HEK293T (cell line): ENCODE data around the gene KRT75.

Experiments used
- CTCF ChIA-PET: fragments of 350-600 bp; formaldehyde crosslinking; extraction: SDS; loops from one replicate; lab custom pipeline; 2021; ENCODE audit warnings: antibody characterized with exemption, inconsistent platforms; lab: Yijun Ruan, JAX
- POLR2A ChIA-PET: fragments of 350-600 bp; formaldehyde crosslinking; extraction: SDS; loops from one replicate; lab custom pipeline; 2020; ENCODE audit warnings: antibody characterized with exemption, inconsistent platforms; lab: Yijun Ruan, JAX
- DNase-seq: peaks from one replicate; pipeline ENCODE4 v3.0.0; 2012; ENCODE audit warnings: mixed read lengths; ENCODE audit errors: extremely low spot score
- ARNT ChIP-seq: fragments of 450-650 bp; IDR thresholded peaks from 2 replicates; pipeline ENCODE4 v1.6.1; 2017; ENCODE audit warnings: mild to moderate bottlenecking
- BHLHE40 ChIP-seq: fragments of 450-650 bp; IDR thresholded peaks from 2 replicates; pipeline ENCODE4 v1.6.1; 2016; ENCODE audit warnings: mild to moderate bottlenecking, moderate library complexity, borderline replicate concordance
- CTBP1 ChIP-seq: fragments of 450-650 bp; IDR thresholded peaks from 2 replicates; pipeline ENCODE4 v1.6.1; 2016; ENCODE audit warnings: borderline replicate concordance
- ELF4 ChIP-seq: fragments of 450-650 bp; IDR thresholded peaks from 2 replicates; pipeline ENCODE4 v1.6.1; 2017; ENCODE audit warnings: antibody characterized with exemption
- FOXA1 ChIP-seq: fragments of 450-650 bp; IDR thresholded peaks from 2 replicates; pipeline ENCODE4 v1.6.1; 2016; ENCODE audit warnings: mild to moderate bottlenecking
- FOXK2 ChIP-seq: fragments of 450-650 bp; IDR thresholded peaks from 2 replicates; pipeline ENCODE4 v1.6.1; 2016; ENCODE audit warnings: mild to moderate bottlenecking
- FOXM1 ChIP-seq: fragments of 450-650 bp; IDR thresholded peaks from 2 replicates; pipeline ENCODE4 v1.6.1; 2017; ENCODE audit warnings: mild to moderate bottlenecking, borderline replicate concordance
- HDGF ChIP-seq: fragments of 450-650 bp; IDR thresholded peaks from 2 replicates; pipeline ENCODE4 v1.6.1; 2017; ENCODE audit warnings: antibody characterized with exemption, borderline replicate concordance
- L3MBTL2 ChIP-seq: fragments of 450-650 bp; conservative IDR thresholded peaks from 2 replicates; pipeline ENCODE4 v1.6.1; 2016; ENCODE audit warnings: mild to moderate bottlenecking
- LEF1 ChIP-seq: fragments of 450-650 bp; IDR thresholded peaks from 2 replicates; pipeline ENCODE4 v1.6.1; 2017; ENCODE audit warnings: mild to moderate bottlenecking, borderline replicate concordance
- NFRKB ChIP-seq: fragments of 450-650 bp; IDR thresholded peaks from 2 replicates; pipeline ENCODE4 v1.6.1; 2016; ENCODE audit warnings: mild to moderate bottlenecking, moderate library complexity
- PKNOX1 ChIP-seq: fragments of 450-650 bp; IDR thresholded peaks from 2 replicates; pipeline ENCODE4 v1.6.1; 2016
- SP1 ChIP-seq: fragments of 450-650 bp; IDR thresholded peaks from 2 replicates; pipeline ENCODE4 v1.6.1; 2017
- SUZ12 ChIP-seq: fragments of 450-650 bp; IDR thresholded peaks from 2 replicates; pipeline ENCODE4 v1.6.1; 2016; ENCODE audit warnings: mild to moderate bottlenecking
- TARDBP ChIP-seq: fragments of 450-650 bp; IDR thresholded peaks from 2 replicates; pipeline ENCODE4 v1.6.1; 2016
- ZNF384 ChIP-seq: fragments of 450-650 bp; IDR thresholded peaks from 2 replicates; pipeline ENCODE4 v1.6.1; 2016

The KRT75 gene

GRCh38 chr12:52401926-52402325, 32.2 kb downstream of the KRT75 start:
- ChIA-PET POLR2A (no interaction called here), CTCF (no interaction called here)
- TF ChIP-seq ZNF384 (no peak), L3MBTL2 (no peak), FOXA1 (no peak), FOXM1 (no peak), SUZ12 (no peak), ELF4 (no peak), PKNOX1 (no peak), CTBP1 (no peak), LEF1 (no peak), HDGF (no peak), SP1 (no peak), BHLHE40 (no peak), NFRKB (no peak), TARDBP (no peak), ARNT (no peak), FOXK2 (no peak)
- no peak for DNase-seq

GRCh38 chr12:52401526-52401925, 32.6 kb downstream of the KRT75 start:
- no peak for TF ChIP-seq PKNOX1
- TF ChIP-seq FOXK2 = no peak
- TF ChIP-seq SUZ12 = no peak
- TF ChIP-seq BHLHE40 = no peak
- TF ChIP-seq SP1 = no peak
- TF ChIP-seq L3MBTL2 = no peak
- no peak for TF ChIP-seq LEF1
- no peak for TF ChIP-seq HDGF
- no peak for TF ChIP-seq ZNF384
- TF ChIP-seq CTBP1 = no peak
- TF ChIP-seq FOXM1 = no peak
- TF ChIP-seq TARDBP = no peak
- no peak for TF ChIP-seq NFRKB
- TF ChIP-seq FOXA1 = no peak
- TF ChIP-seq ELF4 = no peak
- TF ChIP-seq ARNT = no peak
- POLR2A ChIA-PET = no interaction called here

GRCh38 chr12:52400906-52401305, 33.3 kb downstream of the KRT75 start:
- CTCF ChIA-PET = no interaction called here
- no peak for TF ChIP-seq ZNF384
- no peak for TF ChIP-seq SUZ12
- TF ChIP-seq TARDBP = no peak
- no peak for TF ChIP-seq FOXK2
- no peak for TF ChIP-seq LEF1
- TF ChIP-seq ELF4 = no peak
- no peak for TF ChIP-seq NFRKB
- TF ChIP-seq L3MBTL2 = no peak
- no peak for TF ChIP-seq CTBP1
- TF ChIP-seq SP1 = no peak
- no peak for TF ChIP-seq FOXM1
- no peak for TF ChIP-seq BHLHE40
- no peak for TF ChIP-seq ARNT
- TF ChIP-seq FOXA1 = no peak
- no peak for TF ChIP-seq HDGF
- no peak for TF ChIP-seq PKNOX1
- no peak for DNase-seq
- POLR2A ChIA-PET = no interaction called here

More at GRCh38 chr12:52401526-52401925, 32.6 kb downstream of the KRT75 start:
- CTCF ChIA-PET = no interaction called here
- no peak for DNase-seq

- CTCF ChIA-PET = no interaction called here
- no peak for TF ChIP-seq FOXM1
- TF ChIP-seq L3MBTL2 = no peak
- no peak for TF ChIP-seq PKNOX1
- no peak for TF ChIP-seq FOXA1
- no peak for TF ChIP-seq SP1
- no peak for TF ChIP-seq SUZ12
- no peak for TF ChIP-seq FOXK2
- TF ChIP-seq ZNF384 = no peak
- TF ChIP-seq ARNT = no peak
- no peak for TF ChIP-seq ELF4
- no peak for TF ChIP-seq CTBP1
- no peak for TF ChIP-seq TARDBP
- TF ChIP-seq HDGF = no peak
- no peak for TF ChIP-seq BHLHE40
- TF ChIP-seq NFRKB = no peak
- TF ChIP-seq LEF1 = no peak
- POLR2A ChIA-PET = no interaction called here
- no peak for DNase-seq
Observed at GRCh38 chr12:52399756-52400155, 34.4 kb downstream of the KRT75 start.

GRCh38 chr12:52398176-52398575, 36.0 kb downstream of the KRT75 start:
- DNase-seq = no peak
- TF ChIP-seq ELF4 (no peak), ZNF384 (no peak), FOXM1 (no peak), PKNOX1 (no peak), L3MBTL2 (no peak), NFRKB (no peak), SUZ12 (no peak), FOXA1 (no peak), SP1 (no peak), FOXK2 (no peak), CTBP1 (no peak), BHLHE40 (no peak), HDGF (no peak), LEF1 (no peak), TARDBP (no peak), ARNT (no peak)
- POLR2A ChIA-PET = no interaction called here
- CTCF ChIA-PET = no interaction called here
